A673 (cell line): ENCODE results near the gene RBFOX1. TPM values are rescaled to one million over a fixed set of nuclear protein-coding genes. Genes with fewer than 3 reads are reported as not detected.

Experiments used
- BruUV-seq: library from RNA; stranded (reverse); fragments of 400-500 nt; replicated peaks from 2 replicates; lab custom pipeline; 2021; lab: Mats Ljungman, UMichigan
- CTCF ChIA-PET: fragments of 300-600 bp; sonication (Branson Sonifier 250); formaldehyde crosslinking; loops from one replicate; lab custom pipeline; 2022; ENCODE audit warnings: antibody characterized with exemption; lab: Charles Lee
- POLR2A ChIA-PET: fragments of 300-600 bp; sonication (Branson Sonifier 250); formaldehyde crosslinking; loops from one replicate; lab custom pipeline; 2022; ENCODE audit warnings: antibody characterized with exemption; ENCODE audit not compliant: low non-redundant PET; lab: Charles Lee
- DNase-seq: peaks from one replicate; pipeline ENCODE4 v3.0.0-alpha.2; 2015; ENCODE audit warnings: low spot score
- H3K27ac ChIP-seq: fragments of 200-600 bp; sonication (generic); 2 replicates; pipeline ENCODE4 v1.5.1; 2016; ENCODE audit warnings: mixed run types, low read depth, mild to moderate bottlenecking, mixed read lengths, antibody characterized with exemption, low read length; ENCODE audit not compliant: poor library complexity, severe bottlenecking
- H3K27me3 ChIP-seq: fragments of 200-600 bp; sonication (generic); replicated peaks from 2 replicates; pipeline ENCODE4 v1.6.1; 2017; ENCODE audit warnings: mixed run types, low read depth, mild to moderate bottlenecking, mixed read lengths, antibody characterized with exemption, low read length; ENCODE audit not compliant: insufficient read depth, poor library complexity
- H3K36me3 ChIP-seq: fragments of 200-600 bp; sonication (generic); 2 replicates; pipeline ENCODE4 v1.6.1; 2016; ENCODE audit warnings: mixed run types, mild to moderate bottlenecking, mixed read lengths, antibody characterized with exemption, low read length; ENCODE audit not compliant: insufficient read depth, poor library complexity, severe bottlenecking
- H3K4me1 ChIP-seq: fragments of 200-600 bp; sonication (generic); 2 replicates; pipeline ENCODE4 v1.6.1; 2017; ENCODE audit warnings: mixed run types, mild to moderate bottlenecking, mixed read lengths, antibody characterized with exemption, low read length; ENCODE audit not compliant: insufficient read depth, poor library complexity, severe bottlenecking
- H3K4me3 ChIP-seq: fragments of 200-600 bp; sonication (generic); 2 replicates; pipeline ENCODE4 v1.5.1; 2016; ENCODE audit warnings: low read depth, mixed run types, mild to moderate bottlenecking, mixed read lengths, low read length; ENCODE audit not compliant: poor library complexity, severe bottlenecking
- H3K9me3 ChIP-seq: fragments of 200-600 bp; sonication (generic); 2 replicates; pipeline ENCODE4 v1.6.1; 2016; ENCODE audit warnings: mixed run types, low read depth, mild to moderate bottlenecking, mixed read lengths, antibody characterized with exemption, low read length; ENCODE audit not compliant: poor library complexity, severe bottlenecking
- CTCF ChIP-seq: fragments of 300-800, 200-600 bp; sonication (generic); conservative IDR thresholded peaks from 2 replicates; pipeline ENCODE4 v1.5.1; 2017; ENCODE audit warnings: low read depth, mild to moderate bottlenecking, antibody characterized with exemption, low read length, moderate library complexity, mixed read lengths
- EZH2 ChIP-seq: fragments of 200-600 bp; sonication (generic); IDR thresholded peaks from 2 replicates; pipeline ENCODE4 v1.6.1; 2017; ENCODE audit warnings: borderline replicate concordance, low read depth, mild to moderate bottlenecking, mixed read lengths, antibody characterized with exemption, low read length; ENCODE audit not compliant: poor library complexity, severe bottlenecking
- intact Hi-C: fragments of 100-400 bp; cut with micrococcal nuclease; formaldehyde crosslinking; loops from one replicate; pipeline ENCODE4 v1.10.0; 2022; ENCODE audit not compliant: unreplicated experiment
- total RNA-seq: library from RNA; stranded (reverse); gene quantifications from 2 replicates; pipeline ENCODE4 v1.2.3, GENCODE V29; 2021

RBFOX1 gene
- total RNA-seq, 1 experiment from 2014 or later = 1.8 TPM

DNA sequence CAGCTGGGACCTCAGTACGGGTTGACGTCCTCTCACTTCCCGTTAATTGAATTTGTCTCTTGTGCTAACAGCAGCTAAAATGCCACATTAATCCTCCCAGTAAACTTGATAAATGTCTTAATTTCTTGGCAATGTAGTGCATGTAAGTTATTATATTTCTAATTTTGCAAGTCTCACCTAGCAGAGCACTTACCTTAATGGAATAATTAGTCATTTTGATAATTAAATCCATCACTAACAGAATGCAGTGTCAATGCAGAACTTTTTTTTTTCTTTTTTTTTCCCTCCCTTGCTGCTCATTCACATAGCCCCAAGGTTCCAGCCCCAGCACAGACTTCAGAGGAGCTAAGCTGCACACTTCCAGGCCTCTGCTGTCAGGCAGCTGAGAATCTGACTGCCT, 376.5 kb downstream of the RBFOX1 start:
- BruUV-seq = no TSS peak
- TF ChIP-seq EZH2 = no peak
- no peak for TF ChIP-seq CTCF

GRCh38 chr16:7713244-7713643, 380.6 kb downstream of the RBFOX1 start:
- Histone ChIP-seq H3K4me3 (no peak overlapping the region), H3K36me3 (no peaks in the 10 kb centered on the region), H3K4me1 (no peaks in the 10 kb centered on the region), H3K9me3 (no peaks in the 10 kb centered on the region), H3K27me3 (no peaks in the 10 kb centered on the region), H3K27ac (no peak overlapping the region)
- ChIA-PET CTCF (no interaction called here), POLR2A (no interaction called here)
- intact Hi-C loops = no loop called here
- no peak for TF ChIP-seq EZH2
- no peak for TF ChIP-seq CTCF
- BruUV-seq = no TSS peak
- DNase-seq = no peak

More for the DNA sequence above, 376.5 kb downstream of the RBFOX1 start:
- Histone ChIP-seq H3K27ac (no peak overlapping the region), H3K4me1 (no peaks in the 10 kb centered on the region), H3K4me3 (no peak overlapping the region), H3K9me3 (peaks cover under 1% of the 10 kb centered on the region), H3K27me3 (no peaks in the 10 kb centered on the region), H3K36me3 (no peaks in the 10 kb centered on the region)
- POLR2A ChIA-PET = no interaction called here
- intact Hi-C loops = no loop called here
- DNase-seq = no peak
- CTCF ChIA-PET = no interaction called here

DNA sequence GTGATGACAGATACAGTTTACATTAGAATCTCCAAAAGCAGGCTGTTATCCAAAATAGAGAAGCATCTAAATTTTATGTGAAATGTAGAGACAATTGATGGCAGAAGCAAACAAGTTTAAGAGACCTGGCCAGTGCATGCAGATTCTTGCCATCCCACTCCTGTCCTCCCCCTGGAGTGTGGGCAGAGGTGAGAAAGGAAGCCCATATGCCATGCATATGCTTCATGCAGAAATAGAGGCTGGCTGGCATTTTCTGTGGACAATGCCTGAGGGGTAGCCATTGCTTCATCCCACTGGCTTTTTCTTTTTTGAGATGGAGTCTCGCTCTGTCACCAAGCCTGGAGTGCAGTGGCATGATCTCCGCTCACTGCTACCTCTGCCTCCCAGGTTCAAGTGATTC, 382.1 kb downstream of the RBFOX1 start:
- ChIA-PET POLR2A (no interaction called here), CTCF (no interaction called here)
- intact Hi-C loops = no loop called here
- TF ChIP-seq EZH2 (no peak), CTCF (no peak)
- BruUV-seq = no TSS peak
- H3K4me1 ChIP-seq = no peaks in the 10 kb centered on the region
- H3K36me3 ChIP-seq = no peaks in the 10 kb centered on the region
- H3K27me3 ChIP-seq = no peaks in the 10 kb centered on the region
- no peak for DNase-seq
- no peak overlapping the region for H3K4me3 ChIP-seq
- no peaks in the 10 kb centered on the region for H3K9me3 ChIP-seq
- no peak overlapping the region for H3K27ac ChIP-seq
